K562 (cell line): Measurements from ENCODE around the gene HSD11B1L. TPM values are rescaled to one million over a fixed set of nuclear protein-coding genes. Genes with fewer than 3 reads are reported as not detected.

Source experiments
- ATF1 ChIP-seq, 2 experiments: fragments of 450-650 bp in 1 of 2; IDR thresholded peaks; 2 replicates each; pipeline ENCODE4 v1.6.1; 2016; ENCODE audit warnings: missing compliant biosample characterization in 1 of 2, missing genetic modification characterization in 1 of 2
- FOXP4 ChIP-seq: sonication (generic); formaldehyde crosslinking; IDR thresholded peaks from 2 replicates; pipeline ENCODE4 v1.8.0; 2022; ENCODE audit warnings: mild to moderate bottlenecking, missing genetic modification reagents, borderline replicate concordance
- MECOM ChIP-seq: fragments of 250-450 bp; sonication (Bioruptor Pico); IDR thresholded peaks from 2 replicates; pipeline ENCODE4 v1.8.0; 2022; ENCODE audit warnings: inconsistent platforms
- MTA3 ChIP-seq: fragments of 450-650 bp; formaldehyde crosslinking; IDR thresholded peaks from 2 replicates; pipeline ENCODE4 v1.6.1; 2017; ENCODE audit warnings: mild to moderate bottlenecking, borderline replicate concordance
- NFXL1 ChIP-seq: fragments of 450-650 bp; formaldehyde crosslinking; IDR thresholded peaks from 2 replicates; pipeline ENCODE4 v1.4.0; 2021; ENCODE audit warnings: mild to moderate bottlenecking
- PBX2 ChIP-seq, 2 experiments: IDR thresholded peaks in 1 of 2; conservative IDR thresholded peaks in 1 of 2; 2 replicates each; pipeline ENCODE4 v1.6.1; 2016; ENCODE audit warnings: low read depth in 2 of 2, mild to moderate bottlenecking in 1 of 2, missing compliant biosample characterization in 1 of 2, missing genetic modification characterization in 1 of 2, moderate library complexity in 1 of 2
- POLR3A ChIP-seq: IDR thresholded peaks from 2 replicates; pipeline ENCODE4 v1.6.1; 2011; ENCODE audit warnings: borderline replicate concordance, mild to moderate bottlenecking, moderate library complexity; ENCODE audit not compliant: insufficient read length, insufficient read depth; ENCODE audit errors: extremely low read depth
- POU5F1 ChIP-seq: fragments of 150-350 bp; IDR thresholded peaks from 2 replicates; pipeline ENCODE4 v1.6.1; 2014; ENCODE audit warnings: borderline replicate concordance, low read length, low read depth, mild to moderate bottlenecking; ENCODE audit not compliant: partially characterized antibody
- PRMT5 ChIP-seq: sonication (generic); formaldehyde crosslinking; IDR thresholded peaks from 2 replicates; pipeline ENCODE4 v1.5.0; 2020; ENCODE audit warnings: missing genetic modification reagents
- PTBP1 ChIP-seq: fragments of 200-400 bp; formaldehyde crosslinking; IDR thresholded peaks from 2 replicates; pipeline ENCODE4 v1.6.1; 2017; ENCODE audit warnings: low read depth, low read length
- RFX5 ChIP-seq: IDR thresholded peaks from 2 replicates; pipeline ENCODE4 v1.6.1; 2011; ENCODE audit warnings: low read depth, mild to moderate bottlenecking, improper control_type of control experiment, low read length
- SAFB ChIP-seq: fragments of 200-400 bp; formaldehyde crosslinking; IDR thresholded peaks from 2 replicates; pipeline ENCODE4 v1.6.1; 2017; ENCODE audit warnings: low read depth, low read length, borderline replicate concordance
- SRSF1 ChIP-seq: fragments of 200-400 bp; formaldehyde crosslinking; IDR thresholded peaks from 2 replicates; pipeline ENCODE4 v1.6.1; 2017; ENCODE audit warnings: mild to moderate bottlenecking, low read depth, low read length, moderate library complexity
- STAG1 ChIP-seq: sonication (generic); formaldehyde crosslinking; IDR thresholded peaks from 2 replicates; pipeline ENCODE4 v1.5.0; 2020; ENCODE audit warnings: missing genetic modification reagents, borderline replicate concordance
- TFAP4 ChIP-seq: sonication (generic); formaldehyde crosslinking; IDR thresholded peaks from 2 replicates; pipeline ENCODE4 v1.8.0; 2022; ENCODE audit warnings: missing genetic modification reagents, mild to moderate bottlenecking, moderate library complexity, borderline replicate concordance
- ZBTB1 ChIP-seq: sonication (generic); formaldehyde crosslinking; IDR thresholded peaks from 2 replicates; pipeline ENCODE4 v1.8.1; 2023; ENCODE audit warnings: missing genetic modification reagents, low read depth, mild to moderate bottlenecking, borderline replicate concordance
- ZNF134 ChIP-seq: fragments of 250-450 bp; sonication (Bioruptor Pico); conservative IDR thresholded peaks from 2 replicates; pipeline ENCODE4 v1.4.0; 2020
- ZNF263 ChIP-seq: sonication (generic); formaldehyde crosslinking; IDR thresholded peaks from 2 replicates; pipeline ENCODE4 v1.8.0; 2022; ENCODE audit warnings: mild to moderate bottlenecking, missing genetic modification reagents, borderline replicate concordance
- ZNF740 ChIP-seq, 3 experiments: fragments of 200-800 bp in 1 of 3; sonication (Bioruptor generic) in 1 of 3; sonication (generic) in 1 of 3; formaldehyde crosslinking in 1 of 3; IDR thresholded peaks; 2 replicates each; pipeline versions ENCODE4 v1.6.1 to v1.8.0; 2016 to 2022; ENCODE audit warnings: mild to moderate bottlenecking in 2 of 3, missing compliant biosample characterization in 2 of 3, missing genetic modification characterization in 2 of 3, missing genetic modification reagents in 1 of 3
- polyA plus RNA-seq, 8 experiments: library from polyadenylated mRNA; depleted of rRNA in 4 of 8; stranded (reverse) in 5 of 8; unstranded in 3 of 8; fragments of >200 nt; fragmentation: Nextera tagmentation in 2 of 8; fragmentation: Illumina TruSeq in 1 of 8; extraction: Ambion mirVana in 2 of 8; extraction: Trizol in 1 of 8; gene quantifications; 2 replicates each; pipeline versions ENCODE4 v1.2.1 to v1.2.3, GENCODE V29; 2011 to 2014; ENCODE audit warnings: inconsistent platforms in 1 of 8, missing spikeins in 1 of 8
- total RNA-seq, 7 experiments: library from RNA; depleted of rRNA in 6 of 7; stranded (reverse); fragments of >200 nt in 6 of 7; fragmentation: Illumina TruSeq in 2 of 7; extraction: Trizol in 2 of 7; gene quantifications; 2 replicates each; pipeline versions ENCODE4 v1.2.1 to v1.2.3, GENCODE V29; 2011 to 2021; ENCODE audit warnings: low replicate concordance in 1 of 7

HSD11B1L gene
- total and polyA plus RNA-seq, 9 of the 15 experiments (the other 6 are each of a cell fraction or from before 2014, with no cell fraction given) = 0.31 to 7.7 (median 2.3) TPM

GRCh38 chr19:5692723-5693194 is 11.9 kb downstream of the HSD11B1L start (continued):
- TF ChIP-seq PBX2 (CRISPR knock-in tag; IDR thresholded peaks at IDR 0.05; ENCODE audit: low read depth) = no peak
- no peak for TF ChIP-seq PBX2 (tag; conservative IDR thresholded peaks at IDR 0.05; ENCODE audit: low read depth)
- TF ChIP-seq TFAP4 (CRISPR knock-in tag) = no peak
- TF ChIP-seq ATF1 (CRISPR knock-in tag; IDR thresholded peaks at IDR 0.05) = no peak
- TF ChIP-seq ATF1 (tag; IDR thresholded peaks at IDR 0.05) = no peak
- no peak for TF ChIP-seq ZNF263 (CRISPR knock-in tag)
- no peak for TF ChIP-seq NFXL1 (CRISPR knock-in tag)
- TF ChIP-seq PRMT5 = no peak
- no peak for TF ChIP-seq MECOM (CRISPR knock-in tag)
- peak; percentile 77; the same call in 1 of the 2 replicates for TF ChIP-seq PTBP1
- TF ChIP-seq STAG1 = no peak
- TF ChIP-seq FOXP4 (CRISPR knock-in tag) = 0 out of 2 replicates have a peak, but pooled peaks have one; percentile 77
- TF ChIP-seq ZNF740 (CRISPR knock-in tag; IDR thresholded peaks at IDR 0.05) = peak; percentile 82
- TF ChIP-seq ZNF740 (tag; IDR thresholded peaks at IDR 0.05) = peak in 1 of 2 experiments; percentile 45; a peak in 2 of 4 replicates
- no peak for TF ChIP-seq SAFB
- TF ChIP-seq POU5F1 = no peak
- no peak for TF ChIP-seq MTA3
- TF ChIP-seq RFX5 = no peak
- TF ChIP-seq POLR3A = no peak
- TF ChIP-seq ZNF134 (CRISPR knock-in tag) = no peak
- TF ChIP-seq ZBTB1 (CRISPR knock-in tag) = no peak
- TF ChIP-seq SRSF1 = no peak
